ENCODE results near the gene CYTH2. TPM values are rescaled to one million over a fixed set of nuclear protein-coding genes. Genes with fewer than 3 reads are reported as not detected.

CYTH2 gene
- polyA plus RNA-seq, 1 experiment, result 65.8 TPM

DNA sequence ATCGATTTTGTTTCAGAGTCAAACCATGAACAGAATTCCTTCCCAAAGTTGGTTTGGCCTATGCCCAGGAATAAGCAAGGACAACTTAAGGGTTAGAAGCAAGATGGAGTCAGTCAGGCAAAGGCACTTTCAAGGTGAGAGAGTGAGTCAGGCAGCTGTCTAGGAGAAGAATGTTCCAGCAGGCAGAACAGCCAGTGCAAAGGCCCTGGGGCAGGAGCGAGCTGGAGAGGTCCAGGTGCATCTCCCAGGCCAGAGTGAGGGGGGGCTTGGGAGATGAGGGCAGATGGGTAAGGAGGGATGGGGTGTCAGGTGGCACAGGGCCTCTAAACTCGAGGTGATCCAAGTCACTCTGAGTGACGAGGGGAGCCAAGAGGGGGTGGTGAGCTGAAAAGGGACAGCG lies 32.6 kb upstream of the CYTH2 start:
- CTCF ChIA-PET, result no interaction called here
- Histone ChIP-seq H3K36me3 (ENCODE audit: control insufficient read depth, insufficient read depth, low read length) (no peaks in the 10 kb centered on the region), H3K27me3 (ENCODE audit: control insufficient read depth, insufficient read depth, low read length) (no peaks in the 10 kb centered on the region), H3K4me3 (ENCODE audit: low read depth, low read length) (no peak overlapping the region)
- no peak for DNase-seq (ENCODE audit: low read depth)
- POLR2A ChIA-PET, result no interaction called here
- no peak for TF ChIP-seq CTCF (IDR thresholded peaks at IDR 0.05; ENCODE audit: insufficient read depth, low read depth, low read length)

DNA sequence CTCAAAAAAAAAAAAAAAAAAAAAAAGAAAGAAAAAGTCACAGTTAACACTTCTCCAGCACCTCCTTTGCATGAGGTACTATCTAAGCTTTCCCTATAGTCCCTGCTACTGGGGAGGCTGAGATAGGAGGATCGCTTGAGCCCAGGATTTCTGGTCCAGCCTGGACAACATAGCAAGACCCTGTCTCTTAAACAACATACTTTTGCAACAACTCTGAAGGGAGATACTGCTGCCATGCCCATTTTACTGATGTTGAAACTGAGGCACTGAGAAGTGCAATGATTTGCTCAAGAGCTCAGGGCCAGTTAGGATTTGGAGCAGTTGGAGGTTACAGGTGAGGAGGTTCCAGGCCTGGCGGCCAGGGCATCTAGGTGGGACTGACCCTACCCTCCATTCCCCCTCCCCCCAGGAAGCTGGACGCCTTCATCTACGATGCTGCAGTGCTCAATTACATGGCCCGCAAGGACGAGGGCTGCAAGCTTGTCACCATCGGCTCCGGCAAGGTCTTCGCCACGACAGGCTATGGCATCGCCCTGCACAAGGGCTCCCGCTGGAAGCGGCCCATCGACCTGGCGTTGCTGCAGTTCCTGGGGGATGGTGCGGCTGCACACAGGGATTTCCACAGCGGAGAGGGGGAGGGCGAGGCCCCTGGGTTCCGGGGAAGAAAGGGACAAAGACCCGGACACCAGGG lies 27.7 kb upstream of the CYTH2 start:
- no peaks in the 10 kb centered on the region for H3K27me3 ChIP-seq (ENCODE audit: control insufficient read depth, insufficient read depth, low read length)
- CTCF ChIA-PET, result interaction anchor here (0.8 to 1.5 kb wide), 3 partner anchors 15 to 50 kb away, joined by 3 to 5 read pairs (median 3); partner anchors contain the start of gene KDELR1
- POLR2A ChIA-PET, result interaction anchor here (0.6 kb wide), 1 partner anchor 27 kb away, joined by 26 read pairs; no protein-coding TSS in a partner anchor
- no peak for DNase-seq (ENCODE audit: low read depth)
- H3K4me3 ChIP-seq (ENCODE audit: low read depth, low read length), result no peak overlapping the region
- no peaks in the 10 kb centered on the region for H3K36me3 ChIP-seq (ENCODE audit: control insufficient read depth, insufficient read depth, low read length)
- TF ChIP-seq CTCF (IDR thresholded peaks at IDR 0.05; ENCODE audit: insufficient read depth, low read depth, low read length), result no peak

GRCh38 chr19:48442116-48443035 lies 26.8 kb upstream of the CYTH2 start:
- CTCF ChIA-PET, result interaction anchor here (0.8 to 1.5 kb wide), 2 partner anchors 15 to 51 kb away, joined by 3 to 5 read pairs; partner anchors contain the start of gene KDELR1

DNA sequence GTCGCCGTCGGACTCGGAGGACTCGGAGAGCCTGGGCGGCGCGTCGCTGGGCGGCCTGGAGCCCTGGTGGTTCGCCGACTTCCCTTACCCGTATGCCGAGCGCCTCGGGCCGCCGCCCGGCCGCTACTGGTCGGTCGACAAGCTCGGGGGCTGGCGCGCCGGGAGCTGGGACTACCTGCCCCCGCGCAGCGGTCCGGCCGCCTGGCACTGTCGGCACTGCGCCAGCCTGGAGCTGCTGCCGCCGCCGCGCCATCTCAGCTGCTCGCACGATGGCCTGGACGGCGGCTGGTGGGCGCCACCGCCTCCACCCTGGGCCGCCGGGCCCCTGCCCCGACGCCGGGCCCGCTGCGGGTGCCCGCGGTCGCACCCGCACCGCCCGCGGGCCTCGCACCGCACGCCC lies 25.9 kb upstream of the CYTH2 start:
- ChIA-PET CTCF (interaction anchor here (0.9 to 1.0 kb wide), 2 partner anchors 15 to 52 kb away, joined by 3 read pairs; partner anchors contain the start of gene KDELR1), POLR2A (no interaction called here)
- Histone ChIP-seq H3K4me3 (ENCODE audit: low read depth, low read length) (no peak overlapping the region), H3K36me3 (ENCODE audit: control insufficient read depth, insufficient read depth, low read length) (no peaks in the 10 kb centered on the region), H3K27me3 (ENCODE audit: control insufficient read depth, insufficient read depth, low read length) (no peaks in the 10 kb centered on the region)
- TF ChIP-seq CTCF (IDR thresholded peaks at IDR 0.05; ENCODE audit: insufficient read depth, low read depth, low read length), result no peak
- DNase-seq (ENCODE audit: low read depth), result no peak

More at GRCh38 chr19:48442116-48443035, 26.8 kb upstream of the CYTH2 start:
- TF ChIP-seq CTCF (IDR thresholded peaks at IDR 0.05; ENCODE audit: insufficient read depth, low read depth, low read length), result no peak
- Histone ChIP-seq H3K27me3 (ENCODE audit: control insufficient read depth, insufficient read depth, low read length) (no peaks in the 10 kb centered on the region), H3K36me3 (ENCODE audit: control insufficient read depth, insufficient read depth, low read length) (no peaks in the 10 kb centered on the region), H3K4me3 (ENCODE audit: low read depth, low read length) (no peak overlapping the region)
- no peak for DNase-seq (ENCODE audit: low read depth)
- POLR2A ChIA-PET, result no interaction called here

DNA sequence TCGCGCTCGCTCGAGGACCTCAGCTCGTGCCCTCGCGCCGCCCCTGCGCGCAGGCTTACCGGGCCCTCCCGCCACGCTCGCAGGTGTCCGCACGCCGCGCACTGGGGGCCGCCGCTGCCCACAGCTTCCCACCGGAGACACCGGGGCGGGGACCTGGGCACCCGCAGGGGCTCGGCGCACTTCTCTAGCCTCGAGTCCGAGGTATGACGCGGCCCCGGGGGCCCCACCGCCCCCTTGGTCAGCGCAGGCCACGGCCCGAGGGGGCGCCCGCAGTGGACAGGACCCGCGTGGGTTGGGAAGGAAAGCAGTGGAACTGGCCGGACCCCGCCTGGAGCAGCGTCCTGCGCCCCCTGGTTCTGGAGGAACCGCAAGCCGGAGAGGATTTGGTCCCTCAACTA lies 25.4 kb upstream of the CYTH2 start:
- Histone ChIP-seq H3K36me3 (ENCODE audit: control insufficient read depth, insufficient read depth, low read length) (0 out of 2 replicates have a peak, but pooled peaks cover 2% of the 10 kb centered on the region), H3K4me3 (ENCODE audit: low read depth, low read length) (no peak overlapping the region), H3K27me3 (ENCODE audit: control insufficient read depth, insufficient read depth, low read length) (no peaks in the 10 kb centered on the region)
- DNase-seq (ENCODE audit: low read depth), result no peak
- CTCF ChIA-PET, result interaction anchor here (0.9 to 1.0 kb wide), 2 partner anchors 14 to 52 kb away, joined by 3 read pairs; partner anchors contain the start of gene KDELR1
- POLR2A ChIA-PET, result no interaction called here
- TF ChIP-seq CTCF (IDR thresholded peaks at IDR 0.05; ENCODE audit: insufficient read depth, low read depth, low read length), result no peak
